HG02610 (cell line): ENCODE results near the gene PRKACB.
"Not testable (repeated sequence)": the region's sequence is repeated elsewhere in the genome, so short reads cannot be mapped to it uniquely, and the experiment has no call there.

Experiments used
- ATAC-seq: cut with Tn5 transposase; IDR thresholded peaks from one replicate; pipeline ENCODE4 v1.9.1; 2021; ENCODE audit warnings: mild to moderate bottlenecking, moderate library complexity; ENCODE audit not compliant: unreplicated experiment

PRKACB gene

DNA sequence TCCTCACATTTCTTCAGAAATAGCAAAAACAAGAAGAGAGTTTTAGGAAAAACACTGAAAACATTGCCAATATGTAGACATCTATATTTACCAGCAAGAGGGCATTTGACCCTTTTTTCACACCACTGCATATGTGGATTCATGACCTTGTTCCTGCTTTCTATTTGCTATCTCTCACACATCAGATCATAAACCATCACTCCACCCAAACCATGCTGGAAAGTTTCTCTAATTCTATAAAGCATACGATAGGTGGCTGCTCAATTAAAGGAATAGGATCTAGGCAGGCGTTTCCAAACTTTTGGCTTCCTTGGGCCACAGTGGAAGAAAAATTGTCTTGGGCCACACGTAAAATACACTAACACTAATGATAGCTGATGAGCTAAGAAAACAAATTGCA lies 121.8 kb downstream of the PRKACB start:
- ATAC-seq, result no peak

DNA sequence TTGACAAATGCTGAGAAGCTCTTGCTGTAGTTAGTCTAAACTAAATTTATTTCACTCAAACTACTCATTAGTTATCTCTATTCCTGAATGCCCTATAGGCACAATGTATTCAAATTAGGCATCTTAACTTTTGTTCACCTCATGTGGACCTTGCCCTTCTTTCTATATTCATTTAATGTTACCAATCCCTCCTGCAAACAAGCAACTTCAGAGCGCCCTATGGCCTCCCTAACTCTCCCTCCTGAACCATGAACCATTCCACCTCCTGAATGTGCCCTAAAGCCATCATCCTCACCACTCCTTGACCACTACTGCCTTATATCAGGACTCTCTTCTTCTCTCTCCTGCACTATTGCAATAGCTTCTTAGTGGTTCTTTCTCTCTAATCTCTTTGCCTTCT lies 122.7 kb downstream of the PRKACB start:
- no peak for ATAC-seq

DNA sequence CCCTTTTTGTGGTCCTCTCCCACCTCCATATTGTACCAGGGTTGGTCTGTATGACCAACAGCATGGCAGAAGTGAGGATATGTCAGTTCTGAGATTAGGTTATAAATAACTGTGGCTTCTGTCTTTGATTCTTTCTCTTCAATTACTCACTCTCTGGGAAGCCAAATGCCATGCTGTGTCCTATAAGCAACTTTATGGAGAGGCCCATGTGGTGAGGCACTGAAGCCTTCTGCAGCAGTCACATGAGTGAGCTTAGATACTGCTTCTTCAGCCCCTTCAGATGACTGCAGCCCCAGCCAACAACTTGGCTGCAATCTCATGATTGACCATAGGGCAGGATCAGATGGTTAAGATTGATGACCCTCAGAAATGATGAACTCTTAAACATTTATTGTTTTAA lies 123.4 kb downstream of the PRKACB start:
- no peak for ATAC-seq

DNA sequence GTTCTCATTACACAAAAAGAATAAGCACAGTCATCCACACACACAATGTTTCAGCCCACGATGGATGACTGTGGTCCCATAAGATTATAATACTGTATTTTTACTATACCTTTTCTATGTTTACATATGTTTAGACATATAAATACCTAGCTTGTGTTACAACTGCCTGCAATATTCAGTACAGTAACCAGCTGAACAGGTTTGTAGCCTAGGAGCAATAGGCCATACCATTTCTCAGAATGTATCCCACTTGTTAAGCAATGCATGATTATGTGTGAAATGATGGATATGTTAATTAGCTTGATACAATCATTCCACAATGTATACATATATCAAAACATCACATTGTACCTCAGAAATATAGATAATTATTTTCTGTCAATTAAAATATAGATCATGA lies 124.3 kb downstream of the PRKACB start:
- no peak for ATAC-seq

DNA sequence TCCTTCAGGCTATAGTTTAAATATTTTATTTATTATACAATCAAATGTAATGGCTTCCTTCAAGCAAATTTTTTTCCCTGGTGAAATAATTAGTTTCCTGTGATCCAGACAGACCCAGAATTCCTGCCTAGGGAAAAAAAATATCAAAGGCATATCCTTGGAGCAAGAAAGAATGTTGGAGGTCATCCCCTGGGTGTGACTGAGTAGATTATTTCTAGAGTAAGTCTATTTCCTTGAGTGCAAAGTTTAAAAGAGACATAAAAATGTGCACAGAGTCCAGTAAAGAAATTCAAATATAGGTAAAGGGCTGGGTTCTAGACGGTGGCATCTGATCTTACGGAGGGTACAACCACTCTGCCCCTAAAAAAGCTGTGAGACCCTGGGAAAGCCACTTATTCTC lies 125.2 kb downstream of the PRKACB start:
- no peak for ATAC-seq

DNA sequence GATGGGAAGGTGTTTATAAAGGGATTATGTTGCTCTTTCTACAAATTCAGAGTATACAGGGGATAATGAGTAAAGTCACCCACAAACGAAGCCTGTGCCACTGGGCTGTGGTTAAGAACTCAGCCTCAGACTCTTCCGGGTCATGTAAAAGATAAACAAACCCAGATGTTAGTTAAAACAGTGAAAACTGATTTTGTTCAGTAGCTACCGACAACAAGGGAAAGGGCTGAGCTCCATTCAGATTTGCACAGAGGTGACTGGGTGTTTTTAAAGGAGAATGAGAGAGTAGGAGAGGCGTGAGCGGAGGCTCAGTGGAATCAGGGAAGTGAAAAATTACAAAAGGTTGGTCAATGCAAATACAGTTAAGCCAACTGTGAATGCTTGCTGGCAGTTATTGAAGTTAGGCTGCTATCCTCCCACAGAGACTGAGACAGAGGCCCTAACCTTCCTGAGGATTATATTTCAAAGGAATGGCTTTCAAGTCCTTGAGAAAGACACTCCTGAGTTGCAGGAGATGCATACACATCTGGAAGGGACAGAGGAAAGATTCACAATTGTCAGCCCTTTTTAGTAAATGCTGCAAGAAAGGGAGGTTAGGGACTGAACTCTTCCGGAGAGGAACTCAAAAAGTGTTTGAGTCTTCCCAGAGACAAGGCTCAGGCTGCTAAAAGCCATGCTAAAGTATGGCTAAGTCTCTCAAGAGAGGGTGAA lies 127.5 kb downstream of the PRKACB start:
- ATAC-seq, result peak; percentile 93

DNA sequence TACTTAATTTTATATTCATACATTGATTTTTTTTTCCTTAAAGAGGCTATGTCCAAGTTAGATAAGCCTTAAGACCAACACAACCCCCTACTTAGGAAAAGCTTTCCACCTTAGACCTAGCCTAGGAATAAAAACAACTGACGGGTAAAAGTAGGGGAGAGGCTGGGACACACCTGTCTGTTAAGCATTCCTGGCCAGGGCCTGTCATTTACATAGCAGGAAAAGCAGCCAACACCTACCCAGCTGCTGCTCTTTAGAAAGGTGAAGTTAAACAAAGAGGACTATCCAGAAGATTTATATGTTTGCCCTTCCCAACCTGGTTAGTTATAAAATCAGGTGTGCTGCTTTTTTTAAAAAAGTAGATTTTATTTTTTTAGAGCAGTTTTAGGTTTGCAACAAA lies 128.3 kb downstream of the PRKACB start:
- ATAC-seq, result no peak

DNA sequence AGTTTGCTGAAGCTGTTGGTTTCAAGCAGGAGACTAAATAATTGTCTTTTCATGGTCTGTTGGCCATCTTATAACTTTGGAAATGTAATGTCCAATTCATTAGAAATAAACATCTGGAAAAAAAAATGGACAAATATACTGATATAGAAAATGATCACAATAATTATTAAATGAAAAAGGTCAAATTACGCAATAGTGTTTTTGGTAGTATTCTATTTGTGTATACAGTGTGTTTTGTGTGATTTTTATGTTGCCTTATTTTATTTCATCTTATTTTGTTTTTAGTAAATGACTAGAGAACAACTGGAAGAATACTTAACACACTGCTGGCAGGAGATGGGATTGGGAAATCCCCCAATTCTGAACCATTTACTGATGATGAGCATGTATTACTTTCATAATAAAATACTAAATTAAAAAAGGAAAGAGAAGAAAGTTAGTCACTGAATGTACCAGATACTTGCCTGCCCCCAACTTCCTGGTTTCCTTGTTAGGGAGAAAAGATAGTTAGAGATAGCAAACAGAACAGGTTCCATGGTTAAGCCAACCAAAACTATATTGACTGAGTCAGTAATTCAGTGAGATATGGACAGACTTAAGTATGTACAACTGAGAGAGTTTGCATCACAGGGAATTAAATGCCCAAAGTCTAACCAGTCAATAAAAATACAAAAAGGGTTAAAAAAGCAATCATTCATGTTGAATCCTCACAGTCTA lies 133.4 kb downstream of the PRKACB start:
- ATAC-seq, result no peak

DNA sequence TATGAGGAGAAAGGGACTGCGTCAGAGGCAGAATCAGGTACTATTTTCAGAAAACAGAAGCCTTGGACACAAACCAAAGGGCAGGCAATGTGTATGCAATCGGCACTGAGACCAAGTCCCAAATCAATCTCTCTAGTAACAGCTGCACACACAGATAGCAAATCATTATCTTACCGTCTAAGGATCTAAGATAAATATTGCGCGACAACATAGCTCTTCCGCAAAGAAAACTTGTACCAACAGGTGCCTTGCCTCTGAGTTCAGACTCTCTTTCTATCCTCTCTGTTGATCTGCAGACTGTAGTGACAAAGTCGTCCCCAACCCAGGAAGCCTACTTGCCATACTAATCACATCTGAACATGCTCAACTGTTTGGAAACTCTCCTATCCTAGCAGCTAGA lies 134.8 kb downstream of the PRKACB start:
- no peak for ATAC-seq

DNA sequence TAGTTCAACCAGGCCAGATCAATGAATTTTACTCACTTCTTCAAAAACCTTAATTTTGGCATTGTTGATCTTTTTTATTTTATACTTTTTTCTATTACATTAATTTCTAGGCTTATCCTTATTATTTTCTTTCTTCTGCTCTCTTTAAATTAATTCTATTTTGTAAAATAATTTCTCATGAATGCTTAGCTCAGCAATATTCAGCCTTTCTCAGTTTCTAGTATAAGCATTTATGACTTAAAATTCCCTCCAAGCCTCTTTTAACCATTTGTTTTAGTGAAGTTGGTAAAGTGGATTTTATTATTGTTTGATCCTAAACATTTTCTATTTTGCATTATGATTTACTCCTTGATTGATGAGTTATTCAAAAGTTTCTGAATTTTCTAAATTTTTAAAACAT lies 136.8 kb downstream of the PRKACB start:
- no peak for ATAC-seq

DNA sequence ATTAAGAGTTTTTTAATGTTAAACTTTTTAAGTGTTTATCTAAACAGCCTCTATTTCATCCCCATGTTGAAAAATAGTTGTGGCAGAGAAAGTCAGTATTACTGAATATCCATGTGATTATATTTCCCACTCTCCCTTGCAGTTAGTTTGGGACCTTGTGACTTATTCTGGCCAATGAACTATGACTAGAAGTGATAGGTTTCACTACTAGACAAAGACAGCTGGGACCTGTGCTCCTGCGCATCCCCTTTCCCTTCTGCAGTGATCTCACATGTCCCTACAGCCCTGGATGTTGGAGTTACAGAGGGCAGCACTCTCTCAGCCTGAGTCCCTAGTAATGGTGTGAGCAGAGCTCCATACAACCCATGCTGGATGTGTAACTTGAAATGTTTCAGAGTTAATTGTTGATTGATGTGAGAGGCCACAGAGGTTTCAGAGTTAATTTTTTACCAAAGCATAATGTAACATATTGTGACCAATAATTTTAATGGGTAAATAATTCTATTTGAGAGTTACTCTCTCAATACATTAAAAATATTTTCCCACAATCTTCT lies 138.8 kb downstream of the PRKACB start:
- ATAC-seq, result no peak

DNA sequence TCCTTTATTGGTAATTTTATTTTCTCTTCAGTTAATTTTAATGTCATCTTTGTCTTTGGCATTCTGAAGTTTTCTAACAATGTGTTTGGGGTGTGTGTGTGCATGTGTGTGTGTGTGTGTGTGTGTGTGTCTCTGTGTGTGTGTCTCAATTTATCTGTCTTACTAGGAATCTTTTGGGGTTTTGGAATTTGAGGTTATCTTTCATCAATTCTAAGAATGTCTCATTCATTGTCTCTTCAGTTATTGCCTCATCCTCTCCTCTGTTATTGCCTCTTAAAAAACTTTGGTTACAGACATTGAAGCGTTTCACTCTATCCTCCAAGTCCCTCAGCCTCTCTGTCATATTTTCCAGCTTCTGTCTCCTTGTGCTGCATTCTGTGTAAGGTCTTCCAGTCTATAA lies 139.3 kb downstream of the PRKACB start:
- ATAC-seq, result no peak

DNA sequence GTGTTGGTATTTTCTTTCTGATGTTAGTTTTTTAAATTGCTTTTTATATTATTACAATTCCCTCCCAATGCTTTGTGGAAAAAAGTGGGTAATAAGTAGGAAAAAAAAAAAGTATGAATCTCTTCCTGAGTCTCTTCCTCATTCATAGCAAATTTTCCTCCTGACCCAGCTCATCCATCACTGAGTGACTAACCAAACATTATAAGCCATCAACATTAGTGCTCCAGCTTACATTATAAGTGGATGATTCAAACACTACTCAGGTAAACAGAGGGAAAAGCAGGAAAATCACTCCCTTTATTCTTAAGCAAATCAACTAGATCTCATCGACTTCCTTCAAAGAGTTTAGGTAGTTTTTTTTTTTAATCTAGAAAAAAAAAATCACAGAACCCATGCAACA lies 142.0 kb downstream of the PRKACB start:
- ATAC-seq, result no peak

DNA sequence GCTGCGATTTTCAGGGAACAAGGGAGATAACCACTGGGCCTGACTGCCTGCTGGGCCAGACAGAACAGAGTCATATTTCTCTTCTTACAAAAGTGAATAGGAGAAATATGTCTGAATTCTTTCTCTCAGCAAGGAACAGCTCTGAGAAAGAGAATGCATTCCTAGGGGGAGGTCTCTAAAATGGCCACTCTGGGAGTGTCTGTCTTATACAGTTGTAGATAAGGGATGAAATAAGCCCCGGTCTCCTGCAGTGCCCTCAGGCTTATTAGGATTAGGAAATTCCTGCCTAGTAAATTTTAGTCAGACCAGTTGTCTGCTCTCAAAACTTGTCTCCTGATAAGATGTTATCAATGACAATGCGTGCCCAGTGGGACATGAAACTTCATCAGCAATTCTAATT lies 143.3 kb downstream of the PRKACB start:
- not testable (repeated sequence) for ATAC-seq
